ENCODE results near the gene CAST.

DNA sequence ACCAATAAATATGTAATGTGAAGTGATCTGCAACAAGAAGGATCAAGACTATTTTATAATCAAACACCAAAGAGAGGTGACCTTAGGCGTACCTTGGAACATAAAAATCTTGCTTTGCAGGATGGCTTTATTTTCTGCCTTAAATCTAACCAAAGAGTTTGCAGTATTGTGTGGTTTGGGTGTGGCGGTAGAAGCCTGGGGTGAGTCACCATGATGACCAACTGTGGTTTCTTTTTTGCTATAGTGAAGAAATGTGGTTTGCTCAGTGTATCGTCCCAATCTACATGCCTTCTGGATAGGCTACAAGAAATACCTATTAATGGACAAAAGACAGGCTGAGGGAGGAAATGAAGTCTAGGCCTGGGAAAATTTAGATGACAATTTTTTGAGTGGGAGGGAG is 5.1 kb upstream of the CAST start:
- TF ChIP-seq ZNF274 (IDR thresholded peaks at IDR 0.05; ENCODE audit: low read depth, low read length) = no peak
- TF ChIP-seq YY1 (IDR thresholded peaks at IDR 0.05; ENCODE audit: insufficient read depth, insufficient read length) = no peak

All from NT2/D1 (cell line).